T-helper 2 cell (primary cell): ENCODE results near the gene SFSWAP.
"Not testable (repeated sequence)": the region's sequence is repeated elsewhere in the genome, so short reads cannot be mapped to it uniquely, and the experiment has no call there.

Source experiments
- DNase-seq, 5 experiments: peaks; one replicate each; pipeline versions ENCODE4 v3.0.0 to v3.0.0-alpha.2; 2012 to 2022

SFSWAP gene

DNA sequence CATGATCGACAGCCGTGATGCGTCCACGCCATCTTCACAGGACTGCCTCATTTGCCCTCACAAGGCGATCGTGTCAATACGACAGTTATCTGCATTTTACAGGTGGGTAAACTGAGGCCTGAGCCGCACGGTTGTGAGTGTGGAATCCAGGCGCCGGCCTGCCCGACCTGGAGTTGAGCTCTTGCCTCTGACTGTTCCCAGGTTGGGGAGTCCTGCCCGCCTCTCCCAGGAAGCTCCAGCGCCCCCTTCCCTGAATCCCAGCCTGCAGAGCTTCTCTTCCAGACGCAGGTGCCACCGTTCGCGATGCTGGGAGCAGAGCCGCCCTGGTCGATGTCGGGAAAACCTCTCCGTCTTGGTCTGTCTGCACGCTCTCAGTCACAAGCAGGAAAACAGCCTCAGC is 31.1 kb upstream of the SFSWAP start:
- not testable (repeated sequence) for DNase-seq

DNA sequence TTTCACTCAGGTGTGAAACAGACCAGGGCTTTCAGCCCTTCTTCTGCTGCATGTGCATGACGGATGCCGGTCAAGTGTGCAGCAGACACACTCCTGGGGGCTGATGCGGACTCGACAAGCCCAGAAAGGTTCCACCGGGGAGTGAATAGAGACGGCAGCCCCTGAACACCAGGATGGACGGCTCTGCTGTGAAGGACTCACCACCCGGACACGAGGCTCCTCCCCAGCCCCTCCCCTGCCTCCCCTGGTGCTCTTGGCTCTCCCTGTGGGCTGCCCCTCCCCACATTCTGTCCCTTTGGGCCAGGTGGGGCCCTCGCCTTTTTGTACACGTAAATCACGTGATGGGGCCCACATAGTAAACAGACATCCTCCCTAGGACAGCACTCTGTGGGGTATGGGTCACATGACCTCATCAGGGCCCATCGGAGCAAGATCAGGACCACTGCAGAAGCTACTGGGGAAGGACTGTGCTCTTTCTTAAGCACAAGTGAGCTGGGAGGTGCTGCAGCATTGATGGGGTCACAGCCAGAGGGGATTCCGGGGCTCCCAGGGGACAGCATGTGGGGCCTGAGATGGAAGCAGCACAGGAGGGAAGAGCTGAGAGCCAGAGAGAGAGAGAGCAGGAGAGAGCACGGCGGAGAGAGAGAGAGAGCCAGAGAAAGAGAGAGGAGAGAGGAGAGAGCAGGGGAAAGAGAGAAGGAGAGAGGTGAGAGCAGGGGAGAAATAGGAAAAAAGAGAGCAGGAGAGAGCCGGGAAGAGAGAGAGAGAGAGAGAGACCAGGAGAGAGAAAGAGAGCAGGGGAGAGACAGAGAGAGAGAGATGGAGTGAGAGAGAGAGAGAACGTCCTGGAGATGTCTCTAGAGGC is 30.3 kb upstream of the SFSWAP start:
- DNase-seq, result not testable (repeated sequence)

DNA sequence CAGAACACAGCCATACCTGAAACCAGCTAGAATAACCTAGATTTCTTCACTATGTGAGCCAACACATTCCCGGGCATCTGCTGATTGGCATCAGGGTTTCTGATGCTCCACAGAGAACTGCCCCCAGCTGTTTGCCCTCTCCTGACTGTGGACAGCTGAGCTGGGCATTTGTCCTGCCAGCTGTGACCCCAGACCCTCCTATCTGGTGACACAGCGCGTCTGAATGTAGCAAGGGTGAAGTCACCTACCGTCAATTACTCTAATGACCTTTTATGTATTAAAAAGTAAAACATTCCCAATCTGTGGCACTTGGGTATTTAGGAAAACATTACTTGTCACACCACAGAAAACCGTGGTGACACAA is 29.7 kb upstream of the SFSWAP start:
- DNase-seq, result no peak

DNA sequence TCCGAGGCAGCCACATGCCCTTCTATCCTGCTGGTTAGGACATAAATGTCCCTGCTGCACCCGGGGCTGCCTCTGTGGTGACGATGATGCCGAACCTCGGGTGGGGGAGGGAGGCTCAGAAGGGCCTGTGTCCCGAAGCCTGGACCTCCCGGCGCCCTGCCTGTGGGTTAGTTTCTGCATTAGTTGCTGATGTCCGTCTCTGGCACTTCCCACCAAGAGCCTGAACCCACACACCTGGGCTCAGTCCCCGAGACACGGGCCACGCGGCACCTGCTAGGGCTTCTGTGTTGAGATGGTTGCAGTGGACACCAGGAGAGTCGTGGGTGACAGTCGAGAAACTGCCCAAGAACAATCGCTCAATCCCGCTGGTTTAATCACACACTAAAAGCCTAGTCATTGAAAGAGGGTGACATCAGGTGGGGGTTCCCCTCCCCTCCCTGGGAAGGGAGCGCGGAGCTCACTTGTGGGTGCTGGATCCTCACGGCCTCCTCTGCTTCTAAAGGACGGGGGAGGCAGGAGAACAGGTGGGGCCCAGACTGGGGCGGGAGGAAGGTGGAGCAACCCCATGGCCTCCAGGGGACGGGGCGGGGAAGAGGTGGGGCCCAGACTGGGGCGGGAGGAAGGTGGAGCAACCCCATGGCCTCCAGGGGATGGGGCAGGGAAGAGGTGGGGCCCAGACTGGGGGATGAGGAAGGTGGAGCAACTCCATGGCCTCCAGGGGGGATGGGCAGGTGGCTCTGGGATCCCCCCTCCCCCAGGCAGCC is 29.0 kb upstream of the SFSWAP start:
- peak in 3 of 5 experiments; percentile 29 to 69 (median 54) for DNase-seq

DNA sequence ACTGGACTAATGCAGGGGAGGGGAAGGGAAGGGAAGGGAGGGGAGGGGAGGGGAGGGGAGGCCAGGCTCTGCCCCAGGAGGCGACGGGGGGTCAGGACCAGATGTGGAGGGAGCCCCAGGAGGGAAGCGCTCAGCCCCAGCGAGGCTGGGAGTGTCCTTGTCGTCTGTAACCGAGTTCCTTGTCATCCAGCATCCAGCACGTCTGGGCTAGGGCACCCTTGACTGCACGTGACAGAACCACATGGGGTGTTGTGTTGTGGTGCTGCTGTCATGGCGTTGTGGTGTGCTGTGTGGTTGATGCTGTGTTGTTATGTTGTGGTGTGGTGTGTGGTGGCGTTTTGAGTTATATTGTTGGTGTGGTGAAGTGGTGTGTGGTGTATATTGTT is 28.4 kb upstream of the SFSWAP start:
- DNase-seq, result peak in 1 of 5 experiments; percentile 76

DNA sequence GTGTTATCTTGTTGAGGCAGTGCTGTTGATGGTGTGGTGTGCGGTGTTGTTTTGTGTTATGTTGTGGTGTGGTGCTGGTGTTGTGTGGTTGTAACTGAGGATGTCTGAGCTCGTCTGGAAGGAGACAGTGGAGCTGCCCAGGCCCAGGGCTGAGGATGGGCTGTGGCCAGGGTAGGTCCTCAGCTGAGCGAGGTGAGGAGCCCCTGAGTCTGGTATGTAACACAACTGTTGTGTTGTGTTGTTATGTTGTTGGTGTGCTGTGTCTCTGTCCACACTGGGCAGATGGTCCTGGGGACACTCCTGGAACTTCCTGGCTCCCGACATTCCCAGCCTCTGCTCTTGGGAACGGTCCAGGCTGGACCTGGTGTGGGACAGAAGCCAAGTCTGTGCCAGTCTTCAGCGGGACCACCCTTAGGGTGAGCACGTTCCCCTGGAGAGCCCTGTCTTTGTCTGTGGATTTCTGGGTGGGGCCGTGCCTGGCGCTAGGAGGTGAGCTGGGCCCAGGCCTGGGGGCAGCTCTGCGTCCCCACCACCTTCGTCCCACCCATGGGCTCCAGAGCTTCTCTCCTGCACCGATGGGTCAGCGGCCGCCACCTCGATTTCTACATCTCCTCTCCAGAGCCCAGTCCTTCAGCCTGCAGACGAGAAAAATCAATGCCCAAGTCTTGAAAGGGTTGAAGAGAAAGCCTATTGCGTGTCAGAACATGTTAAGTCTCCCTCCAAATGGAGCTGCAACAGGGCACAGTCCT is 27.4 kb upstream of the SFSWAP start:
- no peak for DNase-seq

DNA sequence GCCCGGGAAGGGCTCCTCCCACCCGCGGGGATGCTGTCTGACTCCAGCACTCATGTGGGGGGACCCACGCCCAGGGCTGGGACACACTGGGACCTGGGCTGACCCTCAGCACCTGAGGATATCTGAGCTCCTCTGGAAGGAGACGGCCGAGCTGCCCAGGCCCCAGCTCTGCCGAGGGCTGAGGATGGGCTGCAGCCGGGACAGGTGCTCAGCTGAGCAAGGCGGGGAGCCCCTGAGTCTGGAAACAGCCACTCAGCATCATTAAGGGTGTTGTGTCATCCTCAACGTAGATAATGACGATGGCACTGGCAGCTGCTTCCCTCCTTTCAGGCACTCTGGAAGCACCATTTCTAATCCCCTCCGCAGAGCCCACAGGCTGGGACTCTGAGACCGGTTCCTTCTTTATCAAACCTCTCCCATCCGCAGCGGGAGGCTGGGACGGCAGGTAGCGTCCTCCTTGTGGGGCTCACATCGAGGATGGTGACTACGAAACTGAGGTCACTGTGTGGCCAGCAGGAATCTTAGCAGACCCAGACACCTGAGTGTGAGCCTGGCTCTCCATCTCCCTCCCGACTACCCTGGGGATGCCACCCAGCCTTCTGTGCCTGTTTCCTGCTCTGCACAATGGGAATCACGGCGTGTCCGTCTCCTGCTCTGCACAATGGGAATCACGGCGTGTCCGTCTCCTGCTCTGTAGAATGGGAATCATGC is 26.7 kb upstream of the SFSWAP start:
- DNase-seq, result no peak

DNA sequence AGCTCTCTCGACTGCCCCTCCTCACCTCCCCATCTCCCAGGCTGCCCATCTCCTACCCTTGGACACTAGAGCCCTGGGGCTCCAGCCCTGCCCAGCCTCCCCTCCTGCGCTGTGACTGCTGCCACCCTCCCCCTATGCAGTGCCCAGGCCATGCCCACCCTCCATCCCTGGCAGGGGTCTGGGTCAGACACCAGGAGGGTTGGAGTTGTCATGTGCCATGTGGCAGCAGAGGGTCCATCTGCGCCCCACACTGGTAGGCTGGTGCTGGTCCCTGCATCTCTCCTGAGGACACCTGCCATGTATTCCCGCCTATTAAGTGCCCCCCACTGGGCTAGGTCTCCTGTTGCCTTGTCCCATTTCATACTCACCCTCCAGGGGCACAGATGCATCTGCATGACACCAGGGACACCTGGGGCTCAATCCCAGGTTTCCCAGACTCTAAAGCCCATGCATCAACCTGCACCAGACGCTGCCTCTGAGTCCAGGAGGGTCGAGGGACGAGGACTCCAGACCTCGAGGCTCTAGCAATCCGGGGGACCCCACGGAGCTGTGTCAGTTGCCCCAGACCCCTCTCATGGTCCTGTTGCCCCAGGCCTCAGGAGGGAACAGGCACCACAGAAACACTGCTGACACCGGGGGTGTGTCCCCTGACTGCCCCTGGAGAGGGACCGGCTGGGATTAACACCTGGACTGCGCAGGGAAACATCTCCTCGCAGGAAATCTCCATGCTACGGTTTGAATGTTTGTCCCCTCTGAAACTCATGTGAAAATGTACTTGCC is 23.4 kb upstream of the SFSWAP start:
- no peak for DNase-seq

DNA sequence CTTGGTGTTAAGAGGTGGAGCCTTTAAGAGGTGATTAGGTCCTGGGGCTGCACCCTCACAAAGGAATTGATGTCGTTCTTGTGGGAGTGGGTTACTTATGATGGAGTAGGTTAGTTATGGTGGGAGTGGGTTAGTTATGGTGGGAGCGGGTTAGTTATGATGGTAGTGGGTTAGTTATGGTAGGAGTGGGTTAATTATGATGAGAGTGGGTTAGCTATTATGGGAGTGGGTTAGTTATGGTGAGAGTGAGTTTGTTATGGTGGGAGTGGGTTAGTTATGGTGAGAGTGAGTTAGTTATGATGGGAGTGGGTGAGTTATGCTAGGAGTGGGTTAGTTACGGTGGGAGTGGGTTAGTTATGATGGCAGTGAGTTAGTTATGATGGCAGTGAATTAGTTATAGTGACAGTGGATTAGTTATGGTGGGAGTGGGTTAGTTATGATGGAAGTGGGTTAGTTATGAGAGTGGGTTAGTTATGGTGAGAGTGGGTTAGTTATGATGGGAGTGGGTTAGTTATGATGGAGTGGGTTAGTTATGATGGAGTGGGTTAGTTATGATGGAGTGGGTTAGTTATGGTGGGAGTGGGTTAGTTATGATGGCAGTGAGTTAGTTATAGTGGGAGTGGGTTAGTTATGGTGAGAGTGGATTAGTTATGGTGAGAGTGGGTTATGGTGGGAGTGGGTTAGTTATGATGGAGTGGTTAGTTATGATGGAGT is 22.6 kb upstream of the SFSWAP start:
- DNase-seq, result no peak

DNA sequence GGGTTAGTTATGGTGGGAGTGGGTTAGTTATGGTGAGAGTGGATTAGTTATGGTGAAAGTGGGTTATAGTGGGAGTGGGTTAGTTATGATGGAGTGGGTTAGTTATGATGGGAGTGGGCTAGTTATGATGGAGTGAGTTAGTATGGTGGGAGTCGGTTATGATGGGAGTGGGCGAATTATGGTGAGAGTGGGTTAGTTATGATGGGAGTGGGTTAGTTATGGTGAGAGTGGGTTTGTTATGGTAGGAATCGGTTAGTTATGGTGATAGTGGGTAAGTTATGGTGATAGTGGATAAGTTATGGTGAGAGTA is 22.1 kb upstream of the SFSWAP start:
- no peak for DNase-seq

DNA sequence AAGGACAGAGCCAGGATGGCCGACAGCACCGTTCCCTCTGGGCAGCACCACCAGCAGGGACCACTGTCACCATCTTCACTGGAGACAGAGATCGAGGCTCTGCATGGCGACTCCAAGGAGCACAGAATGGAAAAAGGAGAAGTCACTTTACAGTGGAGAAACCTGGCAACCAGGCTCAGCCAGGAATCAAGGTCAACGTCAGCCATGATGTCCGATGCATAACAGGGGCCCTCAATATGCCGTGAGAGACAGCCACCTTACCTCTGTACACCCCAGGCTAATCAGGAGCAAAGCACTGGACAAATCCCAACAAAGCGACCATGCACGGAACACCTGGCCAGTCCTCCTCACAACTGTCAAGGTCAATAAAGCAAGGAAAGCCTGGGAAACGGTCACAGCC is 20.6 kb upstream of the SFSWAP start:
- no peak for DNase-seq

DNA sequence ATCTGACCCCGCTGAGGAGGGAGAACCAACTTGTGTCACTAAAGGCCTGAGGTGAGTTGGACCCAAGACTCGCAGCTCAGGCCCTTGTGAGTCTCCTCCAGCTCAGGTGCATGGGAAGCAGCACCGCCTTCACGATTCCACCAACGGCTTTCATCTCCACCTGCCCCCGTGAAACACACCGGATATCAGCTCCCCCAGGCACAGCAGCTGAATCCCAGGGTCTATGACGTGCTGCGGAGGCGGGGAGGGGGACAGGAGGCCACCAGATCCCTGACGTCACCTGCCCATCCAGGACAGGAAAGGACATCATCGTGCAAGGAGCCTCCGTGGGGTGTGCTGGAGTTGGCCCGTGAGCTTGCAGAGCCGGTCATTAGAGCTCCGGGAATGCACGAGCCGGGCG is 18.5 kb upstream of the SFSWAP start:
- no peak for DNase-seq

DNA sequence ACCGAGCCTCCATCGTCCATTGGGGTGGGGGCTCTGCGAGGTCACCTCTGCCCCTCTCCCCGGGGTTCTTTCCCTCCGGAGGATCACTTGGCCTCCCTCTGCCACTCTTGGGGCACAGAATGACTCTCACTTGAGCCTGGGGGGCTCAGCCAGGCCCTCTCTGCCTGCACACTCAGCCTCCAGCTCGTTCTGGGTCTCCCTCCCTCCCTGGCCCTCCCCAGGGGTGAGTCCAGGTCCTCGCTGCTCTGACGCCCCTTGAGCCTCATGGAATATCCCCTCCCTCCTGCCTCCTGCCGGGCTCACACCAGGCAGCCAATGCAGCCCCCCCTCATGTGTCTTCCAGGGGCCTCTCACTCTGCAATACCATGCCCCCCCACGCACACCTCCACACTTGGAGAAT is 17.7 kb upstream of the SFSWAP start:
- no peak for DNase-seq

DNA sequence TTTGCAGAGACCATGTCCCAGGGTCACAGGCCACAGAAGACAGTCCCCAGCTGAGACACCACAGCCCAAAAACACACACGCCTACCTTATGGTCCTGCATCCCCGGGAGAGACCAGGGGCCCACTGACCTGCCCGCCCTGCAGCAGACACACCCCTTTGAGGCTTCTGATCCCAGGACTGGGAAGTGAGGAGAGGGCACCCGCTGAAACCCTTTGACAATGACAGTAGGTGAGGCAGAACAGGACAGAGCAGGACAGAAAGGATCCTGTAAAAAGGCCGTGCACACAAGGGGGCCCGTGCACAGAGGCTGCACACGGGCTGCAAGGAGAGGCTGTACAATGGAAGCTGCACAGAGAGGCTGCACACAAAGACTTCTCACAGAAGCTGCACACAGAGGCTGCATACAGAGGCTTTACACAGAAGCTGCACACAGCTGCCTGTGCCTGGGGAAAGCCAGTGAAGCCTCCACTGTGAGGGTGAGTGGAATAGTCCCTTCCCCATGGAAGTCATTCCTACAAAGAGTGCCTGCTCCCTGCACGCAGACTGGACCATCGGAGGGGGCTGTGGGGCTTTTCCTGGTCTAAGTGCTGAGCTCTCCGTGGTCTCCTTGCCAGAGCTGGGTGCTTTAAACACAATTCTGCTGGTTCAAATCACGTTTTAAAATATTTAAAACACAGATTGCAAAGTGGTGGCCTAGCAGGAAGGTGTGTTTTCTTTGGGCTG is 16.6 kb upstream of the SFSWAP start:
- DNase-seq, result no peak

DNA sequence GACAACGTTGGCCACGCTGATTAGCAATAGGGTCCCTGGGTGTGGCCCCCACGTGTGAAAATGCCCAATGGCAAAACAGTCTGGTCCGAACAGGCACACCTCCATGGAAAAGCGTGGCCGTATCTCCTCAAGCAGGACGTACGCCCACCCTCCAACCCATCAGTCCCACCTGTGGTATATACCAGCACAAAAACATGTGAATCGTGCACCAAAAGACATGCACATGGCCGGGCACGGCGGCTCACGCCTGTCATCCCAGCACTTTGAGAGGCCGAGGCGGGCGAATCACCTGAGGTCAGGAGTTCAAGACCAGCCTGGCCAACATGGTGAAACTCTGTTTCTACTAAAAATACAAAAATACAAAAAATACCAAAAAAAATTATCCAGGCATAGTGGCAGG is 14.9 kb upstream of the SFSWAP start:
- DNase-seq, result no peak

DNA sequence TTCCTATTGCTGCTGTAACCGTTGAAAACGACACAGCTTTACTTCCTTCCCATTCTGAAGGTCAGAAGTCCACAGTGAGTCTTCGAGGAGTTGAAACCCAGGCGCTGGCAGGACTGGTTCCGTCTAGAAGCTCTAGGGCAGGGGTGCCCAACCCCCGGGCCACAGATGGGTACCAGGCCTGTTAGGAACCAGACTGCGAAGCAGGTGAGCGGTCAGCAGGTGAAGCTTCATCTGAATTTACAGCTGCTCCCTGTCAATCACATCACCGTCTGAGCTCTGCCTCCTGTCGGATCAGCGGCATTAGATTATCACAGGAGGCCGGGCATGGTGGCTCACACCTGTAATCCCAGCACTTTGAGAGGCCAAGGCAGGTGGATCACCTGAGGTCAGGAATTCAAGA is 12.6 kb upstream of the SFSWAP start:
- DNase-seq, result no peak

DNA sequence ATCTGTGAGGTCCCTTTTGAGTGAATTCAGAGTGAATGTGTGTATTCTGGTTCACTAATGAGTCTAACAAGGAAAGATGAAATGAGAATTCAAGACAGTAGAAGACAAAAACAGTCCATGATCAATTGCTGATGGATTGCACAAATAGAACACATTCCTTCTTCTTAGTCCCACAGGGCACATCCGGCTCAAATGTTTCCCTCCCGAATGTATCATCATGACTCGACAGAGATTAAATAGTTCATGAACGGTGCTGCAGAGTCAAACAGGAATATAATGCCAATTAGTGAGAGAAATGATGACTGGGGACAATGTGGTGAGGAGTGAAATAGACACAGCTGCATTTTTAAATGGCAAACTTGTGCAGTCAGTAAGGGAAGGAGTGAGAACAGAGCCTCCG is 11.5 kb upstream of the SFSWAP start:
- DNase-seq, result no peak

DNA sequence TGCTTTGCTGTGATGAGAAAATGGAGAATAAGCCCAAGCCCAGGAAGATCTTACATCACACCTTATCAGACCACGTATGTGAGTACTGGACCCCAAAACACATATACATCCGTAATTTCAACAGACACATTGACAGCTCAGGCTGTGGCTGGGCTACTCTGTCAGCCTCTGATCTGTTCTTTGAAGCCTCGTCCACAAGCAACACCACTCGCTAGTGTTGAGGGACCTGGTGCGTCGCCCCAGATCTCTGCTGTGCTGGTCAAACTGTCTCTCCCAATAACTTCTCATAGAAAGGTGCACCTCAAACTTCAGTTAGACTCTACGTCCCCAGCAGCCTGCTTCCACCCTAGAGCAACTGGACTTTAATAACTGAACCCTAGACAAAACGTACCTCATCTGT is 10.6 kb upstream of the SFSWAP start:
- DNase-seq, result no peak

DNA sequence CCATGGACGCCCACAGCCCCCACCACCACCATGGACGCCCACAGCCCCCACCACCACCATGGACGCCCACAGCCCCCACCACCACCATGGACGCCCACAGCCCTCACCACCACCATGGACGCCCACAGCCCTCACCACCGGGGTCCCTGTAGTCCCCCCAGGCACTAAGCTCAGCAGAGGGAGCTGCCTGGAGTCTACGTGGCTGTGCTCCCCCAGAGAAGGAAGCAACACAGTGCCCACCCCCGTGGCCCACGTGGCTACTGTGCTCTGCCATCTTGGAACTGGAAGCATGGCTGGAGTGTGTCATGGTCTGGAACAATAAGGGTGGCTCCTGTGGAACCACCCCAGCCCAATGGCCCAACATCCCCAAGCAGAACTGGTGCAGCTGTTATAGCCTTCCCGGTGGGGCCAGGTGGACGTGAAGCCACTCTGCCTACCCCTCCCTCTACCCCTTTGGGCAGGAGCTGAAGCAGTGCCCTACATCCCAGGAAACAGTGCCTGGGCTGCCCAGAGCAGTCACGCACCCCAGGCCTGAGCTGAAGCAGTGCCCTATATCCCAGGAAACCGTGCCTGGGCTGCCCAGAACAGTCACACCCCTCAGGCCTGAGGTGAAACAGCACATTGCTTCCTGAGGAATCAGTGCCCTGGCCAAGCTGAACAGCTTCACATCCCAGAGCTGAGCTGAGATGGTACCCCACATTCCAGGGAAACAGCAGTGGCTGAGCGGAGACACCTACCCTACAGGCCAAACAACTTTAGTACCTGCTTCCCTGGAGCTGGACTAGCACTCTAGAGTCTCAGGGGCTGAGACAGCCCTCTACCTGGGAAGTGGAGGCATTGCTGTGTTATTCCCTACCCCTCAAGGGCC is 9.0 kb upstream of the SFSWAP start:
- no peak for DNase-seq

DNA sequence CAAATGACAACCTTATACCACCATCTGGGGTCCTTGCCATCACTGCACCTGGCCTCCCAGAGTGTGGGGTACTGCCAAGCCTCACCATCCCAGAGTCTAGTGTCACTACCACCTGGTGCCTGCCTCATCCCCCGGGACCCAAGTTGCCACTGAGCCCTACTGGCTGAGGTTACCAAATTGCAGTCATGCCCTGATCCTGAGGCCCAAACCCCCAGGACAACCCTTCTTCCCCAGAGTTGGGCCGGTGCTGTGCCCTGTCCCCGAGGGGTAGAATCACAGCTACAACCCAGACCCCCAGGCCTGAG is 8.4 kb upstream of the SFSWAP start:
- no peak for DNase-seq
